B cell (primary cell): Measurements from ENCODE around the gene KRT73. TPM values are rescaled to one million over a fixed set of nuclear protein-coding genes. Genes with fewer than 3 reads are reported as not detected.

Source experiments
- ATAC-seq: fragments of 200-7000 bp; cut with Tn5 transposase; one replicate; pipeline ENCODE4 v1.10.0; 2021; ENCODE audit warnings: low read depth, mild to moderate bottlenecking, moderate number of reproducible peaks, moderate library complexity
- CTCF ChIA-PET: fragments of 350-600 bp; sonication (Branson Sonifier 250); formaldehyde crosslinking; loops from one replicate; lab custom pipeline; 2021; ENCODE audit warnings: antibody characterized with exemption, inconsistent platforms; lab: Charles Lee
- POLR2A ChIA-PET: fragments of 350-600 bp; sonication (Branson Sonifier 250); formaldehyde crosslinking; loops from one replicate; lab custom pipeline; 2021; ENCODE audit warnings: antibody characterized with exemption; lab: Charles Lee
- DNase-seq: peaks from one replicate; pipeline ENCODE4 v3.0.0; 2013
- H2AFZ ChIP-seq: 2 replicates; pipeline ENCODE4 v1.6.1; 2012; ENCODE audit warnings: mild to moderate bottlenecking, low read depth, low read length; ENCODE audit not compliant: insufficient read depth, poor library complexity, severe bottlenecking
- H3K27ac ChIP-seq, 2 donors: 1 replicate in 1 of 2; 2 replicates in 1 of 2; pipeline ENCODE4 v1.5.1; 2012 to 2013; ENCODE audit warnings: low read length in 2 of 2, mild to moderate bottlenecking in 2 of 2, moderate library complexity in 1 of 2
- H3K27me3 ChIP-seq, 4 experiments: fragments of 200-600 bp in 1 of 4; sonication (generic) in 1 of 4; replicated peaks in 1 of 4; 1 replicate in 2 of 4; 2 replicates in 2 of 4; pipeline versions ENCODE4 v1.6.1 to v1.7.0; 2013 to 2016; ENCODE audit warnings: low read length in 3 of 4, mild to moderate bottlenecking in 2 of 4, mixed read lengths in 1 of 4, moderate library complexity in 1 of 4; ENCODE audit not compliant: insufficient read depth in 4 of 4, control insufficient read depth in 3 of 4; ENCODE audit errors: control extremely low read depth in 1 of 4
- H3K36me3 ChIP-seq, 2 experiments: replicated peaks in 1 of 2; 1 replicate in 1 of 2; 2 replicates in 1 of 2; pipeline versions ENCODE4 v1.6.1 to v1.7.1; 2013; ENCODE audit warnings: low read length in 1 of 2; ENCODE audit not compliant: insufficient read depth in 2 of 2, control insufficient read depth in 1 of 2; ENCODE audit errors: control extremely low read depth in 1 of 2, extremely low read depth in 1 of 2
- H3K4me1 ChIP-seq, 2 donors: fragments of 200-600 bp in 1 of 2; sonication (generic) in 1 of 2; 1 replicate in 1 of 2; 2 replicates in 1 of 2; pipeline versions ENCODE4 v1.5.1 to v1.6.1; 2013 to 2017; ENCODE audit warnings: low read length in 2 of 2; ENCODE audit not compliant: control insufficient read depth in 2 of 2, insufficient read depth in 2 of 2
- H3K4me2 ChIP-seq: replicated peaks from 2 replicates; pipeline ENCODE3; 2012; ENCODE audit warnings: mild to moderate bottlenecking, low read depth, low read length; ENCODE audit not compliant: poor library complexity, severe bottlenecking
- H3K4me3 ChIP-seq, 5 experiments: fragments of 200-600 bp in 1 of 5; sonication (generic) in 1 of 5; 1 replicate in 3 of 5; 2 replicates in 2 of 5; pipeline versions ENCODE4 v1.5.1 to v1.7.0; 2011 to 2016; ENCODE audit warnings: low read length in 4 of 5, mild to moderate bottlenecking in 4 of 5, low read depth in 2 of 5, control low read depth in 1 of 5, moderate library complexity in 1 of 5; ENCODE audit not compliant: insufficient read depth in 1 of 5; ENCODE audit errors: control extremely low read depth in 1 of 5, extremely low read depth in 1 of 5
- H3K79me2 ChIP-seq: fragments of 200-600 bp; sonication (generic); one replicate; pipeline ENCODE4 v1.6.0; 2016; ENCODE audit warnings: low read length; ENCODE audit not compliant: control insufficient read depth, insufficient read depth
- H3K9ac ChIP-seq: fragments of 200-600 bp; sonication (generic); 2 replicates; pipeline ENCODE4 v1.6.1; 2017; ENCODE audit warnings: mild to moderate bottlenecking, low read length, moderate library complexity
- H3K9me3 ChIP-seq, 3 donors: one replicate each; pipeline versions ENCODE4 v1.6.1 to v1.7.1; 2013; ENCODE audit warnings: low read length in 2 of 3; ENCODE audit not compliant: control insufficient read depth in 2 of 3, insufficient read depth in 1 of 3; ENCODE audit errors: control extremely low read depth in 1 of 3
- H4K20me1 ChIP-seq: 2 replicates; pipeline ENCODE4 v1.6.0; 2012; ENCODE audit warnings: mild to moderate bottlenecking, low read length; ENCODE audit not compliant: insufficient read depth, control insufficient read depth, poor library complexity, severe bottlenecking
- H3K27ac Mint-ChIP-seq: one replicate; pipeline ENCODE4 v1.8.0; 2021; ENCODE audit warnings: mixed read lengths
- H3K27me3 Mint-ChIP-seq: one replicate; pipeline ENCODE4 v1.8.0; 2021; ENCODE audit warnings: mixed read lengths
- H3K4me1 Mint-ChIP-seq: one replicate; pipeline ENCODE4 v1.8.0; 2021; ENCODE audit warnings: mixed read lengths
- H3K4me3 Mint-ChIP-seq: one replicate; pipeline ENCODE4 v1.8.0; 2021; ENCODE audit warnings: mixed read lengths
- H3K9me3 Mint-ChIP-seq: one replicate; pipeline ENCODE4 v1.8.0; 2022; ENCODE audit warnings: mixed read lengths; ENCODE audit not compliant: insufficient read depth
- EZH2 ChIP-seq: IDR thresholded peaks from 2 replicates; pipeline ENCODE4 v1.6.1; 2012; ENCODE audit warnings: borderline replicate concordance, low read depth, mild to moderate bottlenecking, moderate library complexity, low read length; ENCODE audit not compliant: insufficient read depth, poor library complexity, severe bottlenecking
- WGBS: methylation state at CpG from one replicate; pipeline ENCODE4 v1.1.5; 2013; ENCODE audit warnings: missing lambda C conversion rate; ENCODE audit not compliant: insufficient coverage; 5-methylcytosine and 5-hydroxymethylcytosine counted together
- intact Hi-C: fragments of 100-400 bp; cut with micrococcal nuclease; formaldehyde crosslinking; loops from one replicate; pipeline ENCODE4 v1.10.0; 2022
- polyA plus RNA-seq: library from polyadenylated mRNA; depleted of rRNA; stranded (reverse); fragments of >200 nt; gene quantifications from 2 replicates; pipeline ENCODE4 v1.2.3, GENCODE V29; 2012
- total RNA-seq, 2 donors: library from RNA; stranded (reverse); fragments of 120-200 nt in 1 of 2; gene quantifications; 1 replicate in 1 of 2; 2 replicates in 1 of 2; pipeline versions ENCODE4 v1.2.3 to v1.2.4, GENCODE V29; 2013 to 2022
- TF ChIP-seq, protein P1 (sequence below): fragments of 200-600 bp; IDR thresholded peaks from one replicate; pipeline ENCODE4 v1.8.0; 2022; ENCODE audit warnings: antibody characterized with exemption, mild to moderate bottlenecking

KRT73 gene
- total and polyA plus RNA-seq, 2 donors (not counting 1 experiment from before 2014, with no cell fraction given), result 0.07 TPM; not detected in 1

GRCh38 chr12:52634266-52635056, 16.1 kb upstream of the KRT73 start:
- H3K9ac ChIP-seq, result no peak overlapping the region
- TF ChIP-seq, protein P1, sequence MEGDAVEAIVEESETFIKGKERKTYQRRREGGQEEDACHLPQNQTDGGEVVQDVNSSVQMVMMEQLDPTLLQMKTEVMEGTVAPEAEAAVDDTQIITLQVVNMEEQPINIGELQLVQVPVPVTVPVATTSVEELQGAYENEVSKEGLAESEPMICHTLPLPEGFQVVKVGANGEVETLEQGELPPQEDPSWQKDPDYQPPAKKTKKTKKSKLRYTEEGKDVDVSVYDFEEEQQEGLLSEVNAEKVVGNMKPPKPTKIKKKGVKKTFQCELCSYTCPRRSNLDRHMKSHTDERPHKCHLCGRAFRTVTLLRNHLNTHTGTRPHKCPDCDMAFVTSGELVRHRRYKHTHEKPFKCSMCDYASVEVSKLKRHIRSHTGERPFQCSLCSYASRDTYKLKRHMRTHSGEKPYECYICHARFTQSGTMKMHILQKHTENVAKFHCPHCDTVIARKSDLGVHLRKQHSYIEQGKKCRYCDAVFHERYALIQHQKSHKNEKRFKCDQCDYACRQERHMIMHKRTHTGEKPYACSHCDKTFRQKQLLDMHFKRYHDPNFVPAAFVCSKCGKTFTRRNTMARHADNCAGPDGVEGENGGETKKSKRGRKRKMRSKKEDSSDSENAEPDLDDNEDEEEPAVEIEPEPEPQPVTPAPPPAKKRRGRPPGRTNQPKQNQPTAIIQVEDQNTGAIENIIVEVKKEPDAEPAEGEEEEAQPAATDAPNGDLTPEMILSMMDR, result no peak
- no peak for TF ChIP-seq EZH2
- no peak for ATAC-seq
- Mint-ChIP-seq H3K27me3 (peaks cover 18% of the 10 kb centered on the region), H3K9me3 (peaks cover under 1% of the 10 kb centered on the region), H3K27ac (no peak overlapping the region), H3K4me1 (no peaks in the 10 kb centered on the region), H3K4me3 (no peak overlapping the region)
- H3K27ac ChIP-seq, result no peak overlapping the region
- H3K79me2 ChIP-seq, result no peaks in the 10 kb centered on the region
- H3K36me3 ChIP-seq, result no peaks in the 10 kb centered on the region
- no peaks in the 10 kb centered on the region for H3K9me3 ChIP-seq
- H4K20me1 ChIP-seq, result no peaks in the 10 kb centered on the region
- ChIA-PET POLR2A (no interaction called here), CTCF (no interaction called here)
- no peak overlapping the region for H2AFZ ChIP-seq
- no peak for DNase-seq
- intact Hi-C loops, result no loop called here
- H3K4me2 ChIP-seq, result no peak overlapping the region
- no peaks in the 10 kb centered on the region for H3K4me1 ChIP-seq
- no peak overlapping the region for H3K4me3 ChIP-seq
- WGBS, result 65% methylated on average over 5 of the region's 7 CpGs
- peaks cover 0 to 5% (median 1%) of the 10 kb centered on the region in 4 experiments for H3K27me3 ChIP-seq

- Mint-ChIP-seq H3K9me3 (no peaks in the 10 kb centered on the region), H3K4me3 (no peak overlapping the region), H3K27me3 (peaks cover 20% of the 10 kb centered on the region), H3K4me1 (no peaks in the 10 kb centered on the region), H3K27ac (no peak overlapping the region)
- Histone ChIP-seq H3K79me2 (no peaks in the 10 kb centered on the region), H4K20me1 (no peaks in the 10 kb centered on the region), H3K9me3 (no peaks in the 10 kb centered on the region), H3K9ac (no peak overlapping the region), H3K27me3 (peaks cover 0 to 5% (median 1%) of the 10 kb centered on the region in 4 experiments), H2AFZ (no peak overlapping the region), H3K4me1 (no peaks in the 10 kb centered on the region), H3K27ac (no peak overlapping the region), H3K36me3 (no peaks in the 10 kb centered on the region), H3K4me2 (no peak overlapping the region), H3K4me3 (no peak overlapping the region)
- 0% methylated on average over 4 of the region's 4 CpGs for WGBS
- TF ChIP-seq, protein P1, result no peak
- TF ChIP-seq EZH2, result no peak
- ChIA-PET CTCF (interaction anchor here (1.1 kb wide), 1 partner anchor 347 kb away, joined by 3 read pairs; no protein-coding TSS in a partner anchor), POLR2A (no interaction called here)
- ATAC-seq (no peak), DNase-seq (no peak)
- intact Hi-C loops, result no loop called here
Observed at GRCh38 chr12:52633383-52633782, 15.0 kb upstream of the KRT73 start.
